ENCODE results near the gene UCK2. TPM values are rescaled to one million over a fixed set of nuclear protein-coding genes. Genes with fewer than 3 reads are reported as not detected.
"Not testable (repeated sequence)": the region's sequence is repeated elsewhere in the genome, so short reads cannot be mapped to it uniquely, and the experiment has no call there.

Gene UCK2
- total RNA-seq, 2 donors from 2014 or later, result 34.3 to 47.5 TPM

DNA sequence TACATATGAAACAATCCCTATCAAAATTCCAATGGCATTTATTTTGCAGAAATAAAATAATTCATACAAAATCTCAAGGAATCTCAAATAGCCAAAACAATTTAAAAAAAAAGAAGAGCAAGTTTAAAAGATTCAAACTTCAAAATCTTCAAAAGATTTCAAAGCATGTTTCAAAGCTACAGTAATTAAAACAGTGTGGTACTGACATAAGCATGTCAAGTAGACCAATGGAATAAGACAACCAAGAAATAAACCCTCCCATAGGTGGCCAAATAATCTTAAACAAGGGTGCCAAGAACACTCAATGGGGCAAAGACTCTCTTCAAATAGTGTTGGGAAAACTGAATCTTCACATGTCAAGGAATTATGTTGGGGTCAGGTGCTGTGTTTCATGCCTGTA, 28.0 kb upstream of the UCK2 start:
- no peak overlapping the region for H3K27ac ChIP-seq
- H3K27me3 ChIP-seq (replicated peaks; ENCODE audit: insufficient read depth), result no peaks in the 10 kb centered on the region
- DNase-seq (ENCODE audit: low spot score) (no peak), ATAC-seq (ENCODE audit: insufficient number of reproducible peaks, low FRiP score, low read depth) (no peak)
- no peaks in the 10 kb centered on the region for H3K4me1 ChIP-seq (ENCODE audit: control insufficient read depth in 1 of 2, low read depth in 2 of 2)
- TF ChIP-seq CTCF (IDR thresholded peaks at IDR 0.05), result no peak
- H3K4me3 ChIP-seq, result no peak overlapping the region
- H3K36me3 ChIP-seq, result no peaks in the 10 kb centered on the region
- H3K9me3 ChIP-seq, result no peaks in the 10 kb centered on the region

DNA sequence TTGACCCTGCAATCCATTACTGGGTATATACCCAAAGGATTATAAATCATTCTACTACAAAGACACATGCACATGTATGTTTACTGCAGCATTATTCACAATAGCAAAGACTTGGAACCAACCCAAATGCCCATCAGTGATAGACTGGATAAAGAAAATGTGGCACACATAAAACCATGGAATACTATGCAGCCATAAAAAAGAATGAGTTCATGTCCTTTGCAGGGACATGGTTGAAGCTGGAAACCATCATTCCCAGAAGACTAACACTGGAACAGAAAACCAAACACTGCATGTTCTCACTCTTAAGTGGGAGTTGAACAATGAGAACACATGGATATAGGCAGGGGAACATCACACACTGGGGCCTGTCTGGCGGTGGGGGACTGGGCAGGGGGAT, 22.9 kb upstream of the UCK2 start:
- H3K4me1 ChIP-seq (ENCODE audit: control insufficient read depth in 1 of 2, low read depth in 2 of 2); H3K9me3 ChIP-seq; ATAC-seq (ENCODE audit: insufficient number of reproducible peaks, low FRiP score, low read depth); H3K4me3 ChIP-seq; H3K36me3 ChIP-seq; DNase-seq (ENCODE audit: low spot score); H3K27me3 ChIP-seq (replicated peaks; ENCODE audit: insufficient read depth); H3K27ac ChIP-seq: not testable (repeated sequence)

DNA sequence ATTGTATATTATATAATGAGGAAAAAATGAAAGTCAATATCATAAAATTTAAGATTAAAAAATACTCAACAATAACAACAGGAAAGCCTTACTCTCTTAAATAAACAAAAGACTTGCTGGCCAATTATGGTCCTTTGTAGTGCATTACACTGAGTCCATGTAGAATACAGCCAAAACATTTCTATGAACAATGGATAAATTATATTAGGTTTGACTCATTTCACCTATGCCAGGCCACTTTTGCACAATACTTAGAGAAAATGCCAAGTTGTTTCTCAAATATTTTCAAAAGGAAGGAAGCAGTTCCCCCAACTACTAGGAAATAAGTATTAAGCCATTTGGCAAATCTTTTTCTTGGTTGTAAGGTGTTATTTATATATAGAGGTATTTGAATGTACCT, 19.8 kb upstream of the UCK2 start:
- Histone ChIP-seq H3K27me3 (replicated peaks; ENCODE audit: insufficient read depth) (no peaks in the 10 kb centered on the region), H3K27ac (no peak overlapping the region)

DNA sequence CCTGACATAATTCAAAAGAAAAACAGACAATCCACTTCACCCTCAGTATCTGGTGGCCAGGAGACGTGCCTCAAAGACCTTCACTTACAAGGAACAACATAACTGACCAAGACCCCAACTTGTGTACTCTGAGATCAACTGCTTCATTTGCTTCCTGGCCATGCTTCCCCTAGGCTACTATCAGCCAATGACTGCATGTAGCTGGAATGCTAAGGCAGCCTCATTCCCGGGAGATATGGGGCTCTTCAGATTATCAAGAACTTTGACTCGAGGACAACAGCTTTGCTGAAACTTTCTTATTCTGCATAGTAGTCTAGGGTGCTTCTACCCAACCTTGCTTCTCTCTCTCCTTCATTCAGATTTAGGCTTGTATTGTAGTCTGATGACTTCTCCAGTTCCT, 11.7 kb upstream of the UCK2 start:
- Histone ChIP-seq H3K36me3 (no peaks in the 10 kb centered on the region), H3K9me3 (no peaks in the 10 kb centered on the region), H3K4me1 (ENCODE audit: control insufficient read depth in 1 of 2, low read depth in 2 of 2) (no peaks in the 10 kb centered on the region), H3K27ac (no peak overlapping the region), H3K4me3 (no peak overlapping the region), H3K27me3 (replicated peaks; ENCODE audit: insufficient read depth) (no peaks in the 10 kb centered on the region)
- ATAC-seq (ENCODE audit: insufficient number of reproducible peaks, low FRiP score, low read depth) (no peak), DNase-seq (ENCODE audit: low spot score) (no peak)
- TF ChIP-seq CTCF (IDR thresholded peaks at IDR 0.05), result no peak

More for the DNA sequence above, 19.8 kb upstream of the UCK2 start:
- H3K4me1 ChIP-seq (ENCODE audit: control insufficient read depth in 1 of 2, low read depth in 2 of 2), result no peaks in the 10 kb centered on the region
- DNase-seq (ENCODE audit: low spot score) (no peak), ATAC-seq (ENCODE audit: insufficient number of reproducible peaks, low FRiP score, low read depth) (no peak)
- no peaks in the 10 kb centered on the region for H3K9me3 ChIP-seq
- H3K4me3 ChIP-seq, result no peak overlapping the region
- no peaks in the 10 kb centered on the region for H3K36me3 ChIP-seq
- no peak for TF ChIP-seq CTCF (IDR thresholded peaks at IDR 0.05)

DNA sequence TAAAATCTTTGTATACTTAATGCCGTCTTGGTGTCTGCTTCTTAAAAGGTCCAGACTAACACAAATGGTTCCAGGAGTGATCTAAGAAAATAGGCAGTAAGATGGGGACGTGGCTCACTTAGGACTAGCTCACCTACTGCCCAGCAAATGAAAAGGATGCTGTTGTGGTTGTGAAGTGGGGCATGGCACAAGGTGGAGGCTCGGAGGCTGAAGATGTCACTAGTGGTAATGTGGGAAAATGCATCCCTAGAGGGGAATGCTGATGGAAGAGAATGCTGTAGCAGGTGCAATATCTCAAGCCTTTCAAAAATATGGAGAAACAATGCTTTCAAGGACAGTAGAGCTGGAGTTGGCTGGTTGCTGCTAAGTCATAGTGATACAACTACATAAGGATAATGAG, 11.3 kb upstream of the UCK2 start:
- H3K4me1 ChIP-seq (ENCODE audit: control insufficient read depth in 1 of 2, low read depth in 2 of 2), result no peaks in the 10 kb centered on the region
- no peaks in the 10 kb centered on the region for H3K27me3 ChIP-seq (replicated peaks; ENCODE audit: insufficient read depth)
- DNase-seq (ENCODE audit: low spot score) (no peak), ATAC-seq (ENCODE audit: insufficient number of reproducible peaks, low FRiP score, low read depth) (no peak)
- H3K27ac ChIP-seq, result no peak overlapping the region
- H3K36me3 ChIP-seq, result no peaks in the 10 kb centered on the region
- no peak for TF ChIP-seq CTCF (IDR thresholded peaks at IDR 0.05)
- no peak overlapping the region for H3K4me3 ChIP-seq
- H3K9me3 ChIP-seq, result no peaks in the 10 kb centered on the region

- H3K4me1 ChIP-seq (ENCODE audit: control insufficient read depth in 1 of 2, low read depth in 2 of 2), result no peaks in the 10 kb centered on the region
- ATAC-seq (ENCODE audit: insufficient number of reproducible peaks, low FRiP score, low read depth) (no peak), DNase-seq (ENCODE audit: low spot score) (no peak)
- no peaks in the 10 kb centered on the region for H3K27me3 ChIP-seq (replicated peaks; ENCODE audit: insufficient read depth)
- no peaks in the 10 kb centered on the region for H3K36me3 ChIP-seq
- no peak overlapping the region for H3K27ac ChIP-seq
- no peaks in the 10 kb centered on the region for H3K9me3 ChIP-seq
- H3K4me3 ChIP-seq, result no peak overlapping the region
- TF ChIP-seq CTCF (IDR thresholded peaks at IDR 0.05), result no peak
Observed at GRCh38 chr1:165816826-165817497, 10.5 kb upstream of the UCK2 start.
